ENCODE results near the gene RDX. TPM values are rescaled to one million over a fixed set of nuclear protein-coding genes. Genes with fewer than 3 reads are reported as not detected.
A peak's percentile ranks its signal among the peaks of the same experiment; 100 is the strongest.

RDX gene
- total RNA-seq, 2 experiments from 2014 or later: 11.4 to 14.2 TPM

- POLR2A ChIA-PET: no interaction called here
- Histone ChIP-seq H3K27ac (ENCODE audit: low read depth in 1 of 2, low read length in 2 of 2) (no peak overlapping the region), H3K27me3 (ENCODE audit: control insufficient read depth in 1 of 2, insufficient read depth in 2 of 2, low read length in 2 of 2) (no peaks in the 10 kb centered on the region), H3K4me3 (ENCODE audit: low read length) (no peak overlapping the region), H3K9me3 (ENCODE audit: control insufficient read depth in 1 of 2, insufficient read depth in 1 of 2, low read length in 2 of 2) (no peaks in the 10 kb centered on the region), H3K4me1 (ENCODE audit: insufficient read depth, low read length) (peaks cover 13% of the 10 kb centered on the region), H3K36me3 (ENCODE audit: insufficient read depth, low read length) (no peaks in the 10 kb centered on the region)
- DNase-seq (no peak), ATAC-seq (ENCODE audit: poor library complexity) (no peak)
- H3K36me3 Mint-ChIP-seq (ENCODE audit: low read depth): no peaks in the 10 kb centered on the region
- TF ChIP-seq CTCF (IDR thresholded peaks at IDR 0.05): no peak
- intact Hi-C loops (cut with DNase I, micrococcal nuclease): loop anchor here (10.0 kb wide), 2 partner anchors 144 to 1474 kb away; partner anchors contain the start of gene PPP2R1B (in 1 of the 2)
- no peaks in the 10 kb centered on the region for H3K9me3 Mint-ChIP-seq
- peak overlapping the region; percentile 67 for H3K4me3 Mint-ChIP-seq
- no peaks in the 10 kb centered on the region for H3K27me3 Mint-ChIP-seq
- H3K4me1 Mint-ChIP-seq (ENCODE audit: low read depth): peaks cover 62% of the 10 kb centered on the region
- CTCF ChIA-PET: no interaction called here
- no peak overlapping the region for H3K27ac Mint-ChIP-seq
Observed at GRCh38 chr11:110290591-110291334, 5.7 kb downstream of the RDX start.

DNA sequence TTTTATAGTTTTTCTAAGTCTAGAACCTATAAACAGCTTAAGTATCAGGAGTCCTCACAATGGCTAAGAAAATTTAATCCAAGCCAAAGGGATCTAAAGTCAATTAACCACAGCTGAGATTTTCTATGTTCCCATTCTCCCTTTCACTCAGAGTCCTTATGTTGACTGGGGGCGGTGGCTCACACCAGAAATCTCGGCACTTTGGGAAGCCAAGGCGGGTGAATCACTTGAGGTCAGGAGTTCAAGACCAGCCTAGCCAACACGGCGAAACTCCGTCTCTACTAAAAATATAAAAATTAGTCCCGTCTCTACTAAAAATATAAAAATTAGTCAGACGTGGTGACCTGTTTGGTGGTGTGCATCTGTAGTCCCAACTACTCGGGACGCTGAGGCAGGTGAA is 6.9 kb downstream of the RDX start:
- ChIA-PET POLR2A (no interaction called here), CTCF (no interaction called here)
- Mint-ChIP-seq H3K36me3 (ENCODE audit: low read depth) (no peaks in the 10 kb centered on the region), H3K27ac (no peak overlapping the region), H3K27me3 (no peaks in the 10 kb centered on the region), H3K4me1 (ENCODE audit: low read depth) (peaks cover 49% of the 10 kb centered on the region), H3K4me3 (no peak overlapping the region), H3K9me3 (no peaks in the 10 kb centered on the region)
- no peaks in the 10 kb centered on the region for H3K36me3 ChIP-seq (ENCODE audit: insufficient read depth, low read length)
- H3K4me3 ChIP-seq (ENCODE audit: low read length): no peak overlapping the region
- peaks cover 11% of the 10 kb centered on the region for H3K4me1 ChIP-seq (ENCODE audit: insufficient read depth, low read length)
- intact Hi-C loops (cut with DNase I, micrococcal nuclease): no loop called here
- H3K27me3 ChIP-seq (ENCODE audit: control insufficient read depth in 1 of 2, insufficient read depth in 2 of 2, low read length in 2 of 2): no peaks in the 10 kb centered on the region
- no peak for TF ChIP-seq CTCF (IDR thresholded peaks at IDR 0.05)
- H3K27ac ChIP-seq (ENCODE audit: low read depth in 1 of 2, low read length in 2 of 2): no peak overlapping the region
- H3K9me3 ChIP-seq (ENCODE audit: control insufficient read depth in 1 of 2, insufficient read depth in 1 of 2, low read length in 2 of 2): no peaks in the 10 kb centered on the region
- DNase-seq: no peak
- no peak for ATAC-seq (ENCODE audit: poor library complexity)

DNA sequence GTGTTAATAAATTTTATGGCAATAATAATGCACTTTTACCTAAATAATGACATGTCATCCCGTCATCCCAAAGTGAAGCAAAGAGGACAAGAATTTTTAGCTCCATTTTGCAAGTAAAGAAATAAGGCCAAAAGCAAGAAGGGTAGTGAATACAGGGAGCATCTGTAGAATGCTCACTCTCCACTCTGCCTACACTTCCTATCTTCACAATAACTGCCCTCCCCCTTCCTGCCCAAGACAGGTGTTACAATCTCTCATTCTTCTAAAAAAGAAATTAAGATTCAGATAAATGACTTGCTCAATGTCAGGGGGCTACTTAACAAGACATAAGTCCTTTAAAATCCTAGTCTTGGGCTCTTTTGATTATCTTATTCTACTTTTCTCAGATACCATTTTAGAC is 8.9 kb downstream of the RDX start:
- H3K27me3 Mint-ChIP-seq: no peaks in the 10 kb centered on the region
- Histone ChIP-seq H3K9me3 (ENCODE audit: control insufficient read depth in 1 of 2, insufficient read depth in 1 of 2, low read length in 2 of 2) (no peaks in the 10 kb centered on the region), H3K27ac (ENCODE audit: low read depth in 1 of 2, low read length in 2 of 2) (no peak overlapping the region), H3K4me3 (ENCODE audit: low read length) (no peak overlapping the region), H3K36me3 (ENCODE audit: insufficient read depth, low read length) (no peaks in the 10 kb centered on the region), H3K27me3 (ENCODE audit: control insufficient read depth in 1 of 2, insufficient read depth in 2 of 2, low read length in 2 of 2) (no peaks in the 10 kb centered on the region), H3K4me1 (ENCODE audit: insufficient read depth, low read length) (no peaks in the 10 kb centered on the region)
- no peak overlapping the region for H3K4me3 Mint-ChIP-seq
- ChIA-PET CTCF (no interaction called here), POLR2A (no interaction called here)
- ATAC-seq (ENCODE audit: poor library complexity): no peak
- peaks cover 39% of the 10 kb centered on the region for H3K4me1 Mint-ChIP-seq (ENCODE audit: low read depth)
- H3K36me3 Mint-ChIP-seq (ENCODE audit: low read depth): no peaks in the 10 kb centered on the region
- no peak overlapping the region for H3K27ac Mint-ChIP-seq
- intact Hi-C loops (cut with DNase I, micrococcal nuclease): no loop called here
- DNase-seq: no peak
- no peaks in the 10 kb centered on the region for H3K9me3 Mint-ChIP-seq
- no peak for TF ChIP-seq CTCF (IDR thresholded peaks at IDR 0.05)

Measured in CD4-positive, alpha-beta T cell (primary cell).